ENCODE measurements around the gene LYZL1.
"Not testable (repeated sequence)": the region's sequence is repeated elsewhere in the genome, so short reads cannot be mapped to it uniquely, and the experiment has no call there.

Gene LYZL1

GRCh38 chr10:29310463-29310862, 21.6 kb downstream of the LYZL1 start:
- FAIRE-seq, result not testable (repeated sequence)

- FAIRE-seq, result no peak
These were observed 24.2 kb downstream of the LYZL1 start for GRCh38 chr10:29313071-29313470.

- no peak for FAIRE-seq
These were observed 25.9 kb downstream of the LYZL1 start for GRCh38 chr10:29314726-29315125.

- no peak for FAIRE-seq
These were observed 26.9 kb downstream of the LYZL1 start for GRCh38 chr10:29315814-29316213.

GRCh38 chr10:29316308-29317026, 27.6 kb downstream of the LYZL1 start:
- peak; percentile 62 for FAIRE-seq

- no peak for FAIRE-seq
These were observed 28.2 kb downstream of the LYZL1 start for GRCh38 chr10:29317027-29317420.

- FAIRE-seq, result no peak
These were observed 28.7 kb downstream of the LYZL1 start for GRCh38 chr10:29317423-29318021.

- peak; percentile 87 for FAIRE-seq
These were observed 29.5 kb downstream of the LYZL1 start for GRCh38 chr10:29318141-29319071.

- no peak for FAIRE-seq
These were observed 30.4 kb downstream of the LYZL1 start for GRCh38 chr10:29319205-29319781.

- not testable (repeated sequence) for FAIRE-seq
These were observed 31.8 kb downstream of the LYZL1 start for GRCh38 chr10:29320680-29321121.

- no peak for FAIRE-seq
These were observed 32.8 kb downstream of the LYZL1 start for GRCh38 chr10:29321656-29322055.

GRCh38 chr10:29322918-29323317, 34.0 kb downstream of the LYZL1 start:
- peak; percentile 62 for FAIRE-seq

GRCh38 chr10:29323367-29323766, 34.5 kb downstream of the LYZL1 start:
- FAIRE-seq, result no peak

- no peak for FAIRE-seq
These were observed 35.5 kb downstream of the LYZL1 start for GRCh38 chr10:29324220-29324841.

GRCh38 chr10:29326299-29326698, 37.4 kb downstream of the LYZL1 start:
- FAIRE-seq, result peak; percentile 40

GRCh38 chr10:29326886-29327745, 38.2 kb downstream of the LYZL1 start:
- peak; percentile 93 for FAIRE-seq

GRCh38 chr10:29327746-29328102, 38.9 kb downstream of the LYZL1 start:
- FAIRE-seq, result no peak

GRCh38 chr10:29328983-29329382, 40.1 kb downstream of the LYZL1 start:
- FAIRE-seq, result no peak

- FAIRE-seq, result no peak
These were observed 40.5 kb downstream of the LYZL1 start for GRCh38 chr10:29329420-29329819.

- no peak for FAIRE-seq
These were observed 43.3 kb downstream of the LYZL1 start for GRCh38 chr10:29332061-29332760.

GRCh38 chr10:29332761-29333148, 43.9 kb downstream of the LYZL1 start:
- no peak for FAIRE-seq

Measured in G401.6 (cell line).